Measurements from ENCODE around the gene SRD5A1. TPM values are rescaled to one million over a fixed set of nuclear protein-coding genes. Genes with fewer than 3 reads are reported as not detected.

The SRD5A1 gene
- total and polyA plus RNA-seq, 2 experiments from 2014 or later, result 18.2 to 87.3 TPM

GRCh38 chr5:6599739-6600138 lies 33.5 kb upstream of the SRD5A1 start (continued):
- TF ChIP-seq, protein P1, sequence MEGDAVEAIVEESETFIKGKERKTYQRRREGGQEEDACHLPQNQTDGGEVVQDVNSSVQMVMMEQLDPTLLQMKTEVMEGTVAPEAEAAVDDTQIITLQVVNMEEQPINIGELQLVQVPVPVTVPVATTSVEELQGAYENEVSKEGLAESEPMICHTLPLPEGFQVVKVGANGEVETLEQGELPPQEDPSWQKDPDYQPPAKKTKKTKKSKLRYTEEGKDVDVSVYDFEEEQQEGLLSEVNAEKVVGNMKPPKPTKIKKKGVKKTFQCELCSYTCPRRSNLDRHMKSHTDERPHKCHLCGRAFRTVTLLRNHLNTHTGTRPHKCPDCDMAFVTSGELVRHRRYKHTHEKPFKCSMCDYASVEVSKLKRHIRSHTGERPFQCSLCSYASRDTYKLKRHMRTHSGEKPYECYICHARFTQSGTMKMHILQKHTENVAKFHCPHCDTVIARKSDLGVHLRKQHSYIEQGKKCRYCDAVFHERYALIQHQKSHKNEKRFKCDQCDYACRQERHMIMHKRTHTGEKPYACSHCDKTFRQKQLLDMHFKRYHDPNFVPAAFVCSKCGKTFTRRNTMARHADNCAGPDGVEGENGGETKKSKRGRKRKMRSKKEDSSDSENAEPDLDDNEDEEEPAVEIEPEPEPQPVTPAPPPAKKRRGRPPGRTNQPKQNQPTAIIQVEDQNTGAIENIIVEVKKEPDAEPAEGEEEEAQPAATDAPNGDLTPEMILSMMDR (conservative IDR thresholded peaks at IDR 0.05; ENCODE audit: low read depth in 2 of 2), result no peak
- TF ChIP-seq ETS1 (IDR thresholded peaks at IDR 0.05), result no peak

GRCh38 chr5:6601271-6601670 lies 32.0 kb upstream of the SRD5A1 start:
- H3K27me3 Mint-ChIP-seq (ENCODE audit: insufficient read depth, low read depth, poor library complexity), result peaks cover 10% of the 10 kb centered on the region
- H3K9me2 ChIP-seq (ENCODE audit: insufficient read depth), result no peaks in the 10 kb centered on the region
- H2AFZ ChIP-seq, result no peak overlapping the region
- no peaks in the 10 kb centered on the region for H3K79me2 ChIP-seq (replicated peaks; ENCODE audit: insufficient read depth)
- peaks cover 39% of the 10 kb centered on the region for H4K20me1 ChIP-seq (replicated peaks; ENCODE audit: insufficient read depth)
- no peaks in the 10 kb centered on the region for H3K27me3 ChIP-seq (ENCODE audit: insufficient read depth)
- peaks cover 60% of the 10 kb centered on the region for H3K36me3 ChIP-seq (ENCODE audit: insufficient read depth)
- no peak overlapping the region for H3K4me2 ChIP-seq
- no peak overlapping the region for H3K4me3 Mint-ChIP-seq
- no peak for DNase-seq (ENCODE audit: low spot score)
- no peak overlapping the region for H3K27ac ChIP-seq (ENCODE audit: low read depth)
- H3K9me3 Mint-ChIP-seq, result no peaks in the 10 kb centered on the region
- H3K36me3 Mint-ChIP-seq (ENCODE audit: low read depth), result peaks cover 96% of the 10 kb centered on the region
- no peaks in the 10 kb centered on the region for H3F3A ChIP-seq (replicated peaks; ENCODE audit: low read depth)
- H3K27ac Mint-ChIP-seq, result no peak overlapping the region; the same call in 1 of the 2 replicates
- H3K4me3 ChIP-seq, result no peak overlapping the region
- TF ChIP-seq POLR2AphosphoS5 (IDR thresholded peaks at IDR 0.05; ENCODE audit: low read depth), result no peak
- no peak for TF ChIP-seq ETS1 (IDR thresholded peaks at IDR 0.05)
- no peak for TF ChIP-seq JUNB (IDR thresholded peaks at IDR 0.05; ENCODE audit: unreplicated experiment)
- H3K4me1 ChIP-seq (ENCODE audit: insufficient read depth), result no peaks in the 10 kb centered on the region
- ATAC-seq, result no peak
- H3K4me1 Mint-ChIP-seq, result no peaks in the 10 kb centered on the region

- no peak overlapping the region for H3K4me3 Mint-ChIP-seq
- DNase-seq (ENCODE audit: low spot score) (no peak), ATAC-seq (no peak)
- Histone ChIP-seq H3K9me2 (ENCODE audit: insufficient read depth) (no peaks in the 10 kb centered on the region), H3K27me3 (ENCODE audit: insufficient read depth) (no peaks in the 10 kb centered on the region), H3K27ac (ENCODE audit: low read depth) (no peak overlapping the region), H3F3A (replicated peaks; ENCODE audit: low read depth) (no peaks in the 10 kb centered on the region), H3K79me2 (replicated peaks; ENCODE audit: insufficient read depth) (no peaks in the 10 kb centered on the region), H3K36me3 (ENCODE audit: insufficient read depth) (peaks cover 65% of the 10 kb centered on the region), H3K4me2 (no peak overlapping the region), H2AFZ (no peak overlapping the region), H4K20me1 (replicated peaks; ENCODE audit: insufficient read depth) (peaks cover 42% of the 10 kb centered on the region), H3K4me3 (no peak overlapping the region), H3K4me1 (ENCODE audit: insufficient read depth) (no peaks in the 10 kb centered on the region)
- H3K4me1 Mint-ChIP-seq, result no peaks in the 10 kb centered on the region
- peaks cover 10% of the 10 kb centered on the region for H3K27me3 Mint-ChIP-seq (ENCODE audit: insufficient read depth, low read depth, poor library complexity)
- no peak overlapping the region; the same call in 1 of the 2 replicates for H3K27ac Mint-ChIP-seq
- peaks cover 95% of the 10 kb centered on the region for H3K36me3 Mint-ChIP-seq (ENCODE audit: low read depth)
- no peaks in the 10 kb centered on the region for H3K9me3 Mint-ChIP-seq
- TF ChIP-seq EZH2 (IDR thresholded peaks at IDR 0.05; ENCODE audit: low read depth, unreplicated experiment) (no peak), POLR2AphosphoS5 (IDR thresholded peaks at IDR 0.05; ENCODE audit: low read depth) (no peak), JUNB (IDR thresholded peaks at IDR 0.05; ENCODE audit: unreplicated experiment) (no peak), CREB1 (CRISPR knock-in tag; IDR thresholded peaks at IDR 0.05; ENCODE audit: low read depth) (no peak), NANOG (IDR thresholded peaks at IDR 0.05; ENCODE audit: borderline replicate concordance) (no peak), EZH2phosphoT487 (IDR thresholded peaks at IDR 0.05; ENCODE audit: unreplicated experiment) (no peak)
- TF ChIP-seq, protein P2, sequence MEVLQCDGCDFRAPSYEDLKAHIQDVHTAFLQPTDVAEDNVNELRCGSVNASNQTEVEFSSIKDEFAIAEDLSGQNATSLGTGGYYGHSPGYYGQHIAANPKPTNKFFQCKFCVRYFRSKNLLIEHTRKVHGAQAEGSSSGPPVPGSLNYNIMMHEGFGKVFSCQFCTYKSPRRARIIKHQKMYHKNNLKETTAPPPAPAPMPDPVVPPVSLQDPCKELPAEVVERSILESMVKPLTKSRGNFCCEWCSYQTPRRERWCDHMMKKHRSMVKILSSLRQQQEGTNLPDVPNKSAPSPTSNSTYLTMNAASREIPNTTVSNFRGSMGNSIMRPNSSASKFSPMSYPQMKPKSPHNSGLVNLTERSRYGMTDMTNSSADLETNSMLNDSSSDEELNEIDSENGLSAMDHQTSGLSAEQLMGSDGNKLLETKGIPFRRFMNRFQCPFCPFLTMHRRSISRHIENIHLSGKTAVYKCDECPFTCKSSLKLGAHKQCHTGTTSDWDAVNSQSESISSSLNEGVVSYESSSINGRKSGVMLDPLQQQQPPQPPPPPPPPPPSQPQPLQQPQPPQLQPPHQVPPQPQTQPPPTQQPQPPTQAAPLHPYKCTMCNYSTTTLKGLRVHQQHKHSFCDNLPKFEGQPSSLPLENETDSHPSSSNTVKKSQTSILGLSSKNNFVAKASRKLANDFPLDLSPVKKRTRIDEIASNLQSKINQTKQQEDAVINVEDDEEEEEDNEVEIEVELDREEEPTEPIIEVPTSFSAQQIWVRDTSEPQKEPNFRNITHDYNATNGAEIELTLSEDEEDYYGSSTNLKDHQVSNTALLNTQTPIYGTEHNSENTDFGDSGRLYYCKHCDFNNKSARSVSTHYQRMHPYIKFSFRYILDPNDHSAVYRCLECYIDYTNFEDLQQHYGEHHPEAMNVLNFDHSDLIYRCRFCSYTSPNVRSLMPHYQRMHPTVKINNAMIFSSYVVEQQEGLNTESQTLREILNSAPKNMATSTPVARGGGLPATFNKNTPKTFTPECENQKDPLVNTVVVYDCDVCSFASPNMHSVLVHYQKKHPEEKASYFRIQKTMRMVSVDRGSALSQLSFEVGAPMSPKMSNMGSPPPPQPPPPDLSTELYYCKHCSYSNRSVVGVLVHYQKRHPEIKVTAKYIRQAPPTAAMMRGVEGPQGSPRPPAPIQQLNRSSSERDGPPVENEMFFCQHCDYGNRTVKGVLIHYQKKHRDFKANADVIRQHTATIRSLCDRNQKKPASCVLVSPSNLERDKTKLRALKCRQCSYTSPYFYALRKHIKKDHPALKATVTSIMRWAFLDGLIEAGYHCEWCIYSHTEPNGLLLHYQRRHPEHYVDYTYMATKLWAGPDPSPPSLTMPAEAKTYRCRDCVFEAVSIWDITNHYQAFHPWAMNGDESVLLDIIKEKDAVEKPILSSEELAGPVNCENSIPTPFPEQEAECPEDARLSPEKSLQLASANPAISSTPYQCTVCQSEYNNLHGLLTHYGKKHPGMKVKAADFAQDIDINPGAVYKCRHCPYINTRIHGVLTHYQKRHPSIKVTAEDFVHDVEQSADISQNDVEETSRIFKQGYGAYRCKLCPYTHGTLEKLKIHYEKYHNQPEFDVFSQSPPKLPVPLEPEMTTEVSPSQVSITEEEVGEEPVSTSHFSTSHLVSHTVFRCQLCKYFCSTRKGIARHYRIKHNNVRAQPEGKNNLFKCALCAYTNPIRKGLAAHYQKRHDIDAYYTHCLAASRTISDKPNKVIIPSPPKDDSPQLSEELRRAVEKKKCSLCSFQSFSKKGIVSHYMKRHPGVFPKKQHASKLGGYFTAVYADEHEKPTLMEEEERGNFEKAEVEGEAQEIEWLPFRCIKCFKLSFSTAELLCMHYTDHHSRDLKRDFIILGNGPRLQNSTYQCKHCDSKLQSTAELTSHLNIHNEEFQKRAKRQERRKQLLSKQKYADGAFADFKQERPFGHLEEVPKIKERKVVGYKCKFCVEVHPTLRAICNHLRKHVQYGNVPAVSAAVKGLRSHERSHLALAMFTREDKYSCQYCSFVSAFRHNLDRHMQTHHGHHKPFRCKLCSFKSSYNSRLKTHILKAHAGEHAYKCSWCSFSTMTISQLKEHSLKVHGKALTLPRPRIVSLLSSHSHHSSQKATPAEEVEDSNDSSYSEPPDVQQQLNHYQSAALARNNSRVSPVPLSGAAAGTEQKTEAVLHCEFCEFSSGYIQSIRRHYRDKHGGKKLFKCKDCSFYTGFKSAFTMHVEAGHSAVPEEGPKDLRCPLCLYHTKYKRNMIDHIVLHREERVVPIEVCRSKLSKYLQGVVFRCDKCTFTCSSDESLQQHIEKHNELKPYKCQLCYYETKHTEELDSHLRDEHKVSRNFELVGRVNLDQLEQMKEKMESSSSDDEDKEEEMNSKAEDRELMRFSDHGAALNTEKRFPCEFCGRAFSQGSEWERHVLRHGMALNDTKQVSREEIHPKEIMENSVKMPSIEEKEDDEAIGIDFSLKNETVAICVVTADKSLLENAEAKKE (CRISPR knock-in tag; IDR thresholded peaks at IDR 0.05), result no peak
Observed at GRCh38 chr5:6601816-6602215, 31.4 kb upstream of the SRD5A1 start.
